ENCODE measurements around the gene PCK2.

PCK2 gene

DNA sequence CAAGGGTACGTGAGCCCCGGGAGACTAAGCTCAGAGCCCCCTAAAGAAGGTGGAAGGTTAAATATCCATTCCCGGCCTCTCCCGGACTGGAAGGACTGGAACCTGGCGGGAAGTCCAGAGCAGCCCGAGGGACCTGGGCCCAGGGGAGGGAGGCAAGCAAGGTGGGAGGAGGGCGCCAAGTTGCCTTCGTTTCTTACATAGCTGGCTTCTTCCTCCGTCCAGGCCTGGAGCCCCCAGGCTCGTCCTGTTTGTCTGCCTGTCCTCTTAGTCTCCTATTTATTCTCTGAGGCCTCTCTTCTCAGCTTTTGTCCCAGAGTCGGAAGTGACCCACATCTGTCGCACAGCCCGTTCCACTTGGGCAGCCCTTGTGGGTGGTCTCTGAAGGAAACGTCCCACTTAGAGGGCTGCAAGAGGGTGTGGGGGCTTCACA is 745 bp downstream of the PCK2 start:
- TF ChIP-seq, protein P1, sequence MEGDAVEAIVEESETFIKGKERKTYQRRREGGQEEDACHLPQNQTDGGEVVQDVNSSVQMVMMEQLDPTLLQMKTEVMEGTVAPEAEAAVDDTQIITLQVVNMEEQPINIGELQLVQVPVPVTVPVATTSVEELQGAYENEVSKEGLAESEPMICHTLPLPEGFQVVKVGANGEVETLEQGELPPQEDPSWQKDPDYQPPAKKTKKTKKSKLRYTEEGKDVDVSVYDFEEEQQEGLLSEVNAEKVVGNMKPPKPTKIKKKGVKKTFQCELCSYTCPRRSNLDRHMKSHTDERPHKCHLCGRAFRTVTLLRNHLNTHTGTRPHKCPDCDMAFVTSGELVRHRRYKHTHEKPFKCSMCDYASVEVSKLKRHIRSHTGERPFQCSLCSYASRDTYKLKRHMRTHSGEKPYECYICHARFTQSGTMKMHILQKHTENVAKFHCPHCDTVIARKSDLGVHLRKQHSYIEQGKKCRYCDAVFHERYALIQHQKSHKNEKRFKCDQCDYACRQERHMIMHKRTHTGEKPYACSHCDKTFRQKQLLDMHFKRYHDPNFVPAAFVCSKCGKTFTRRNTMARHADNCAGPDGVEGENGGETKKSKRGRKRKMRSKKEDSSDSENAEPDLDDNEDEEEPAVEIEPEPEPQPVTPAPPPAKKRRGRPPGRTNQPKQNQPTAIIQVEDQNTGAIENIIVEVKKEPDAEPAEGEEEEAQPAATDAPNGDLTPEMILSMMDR (conservative IDR thresholded peaks at IDR 0.05; ENCODE audit: low read depth) = no peak
- H3K27ac ChIP-seq = peak overlapping the region; percentile 88
- POLR2A ChIA-PET (ENCODE audit: low non-redundant PET) = interaction anchor here (0.6 to 1.4 kb wide), 5 partner anchors 14 to 540 kb away, joined by 3 to 5 read pairs (median 4); no protein-coding TSS in a partner anchor
- no peak for DNase-seq (ENCODE audit: low spot score)
- CTCF ChIA-PET = interaction anchor here (1.3 to 6.1 kb wide), 2 partner anchors 14 to 37 kb away, joined by 5 to 51 read pairs; no protein-coding TSS in a partner anchor

DNA sequence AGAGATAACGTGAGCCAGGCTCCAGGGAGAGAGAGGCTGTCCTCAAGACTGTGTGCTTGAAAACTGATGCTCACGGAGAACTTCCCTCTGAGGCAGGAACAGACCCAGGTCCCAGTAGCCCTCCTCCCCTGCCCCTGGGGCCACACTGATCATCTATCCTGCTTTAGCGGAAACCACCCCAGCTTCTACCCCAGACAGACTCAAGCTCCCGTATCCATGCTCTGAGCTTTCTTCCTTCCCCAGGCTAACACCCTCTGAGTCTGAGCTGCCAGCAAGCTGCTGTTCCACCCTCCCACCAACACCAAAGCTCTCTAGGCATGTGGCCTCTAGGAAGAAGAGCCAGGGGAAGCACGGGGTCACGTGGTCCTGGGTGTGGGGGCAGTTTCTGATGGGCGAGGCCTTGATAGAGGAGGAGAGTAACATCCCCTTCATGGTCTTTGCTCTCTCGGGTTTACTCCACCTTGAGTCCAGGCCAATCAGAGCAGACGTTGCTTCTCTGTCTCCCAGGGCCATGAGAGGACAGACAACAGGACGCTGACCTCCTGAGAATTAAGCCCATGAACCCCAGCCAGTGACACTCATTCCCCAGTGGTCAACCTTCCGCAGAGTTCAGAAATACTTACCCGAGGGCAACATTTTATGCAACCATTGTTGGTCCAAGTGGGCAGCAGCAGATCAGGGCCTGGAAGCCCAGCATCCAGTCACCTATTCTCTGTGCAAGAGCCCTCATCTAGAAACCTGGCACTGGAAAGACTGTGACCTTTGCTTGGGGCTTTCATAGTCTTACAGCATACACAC is 1.4 kb downstream of the PCK2 start:
- TF ChIP-seq, protein P1 (conservative IDR thresholded peaks at IDR 0.05; ENCODE audit: low read depth) = no peak
- H3K27ac ChIP-seq = peak overlapping the region; percentile 88
- ChIA-PET CTCF (interaction anchor here (1.3 to 6.1 kb wide), 2 partner anchors 13 to 38 kb away, joined by 5 to 51 read pairs; no protein-coding TSS in a partner anchor), POLR2A (ENCODE audit: low non-redundant PET) (interaction anchor here (0.6 to 0.7 kb wide), 3 partner anchors 20 to 541 kb away, joined by 3 to 5 read pairs (median 4); no protein-coding TSS in a partner anchor)
- DNase-seq (ENCODE audit: low spot score) = no peak

DNA sequence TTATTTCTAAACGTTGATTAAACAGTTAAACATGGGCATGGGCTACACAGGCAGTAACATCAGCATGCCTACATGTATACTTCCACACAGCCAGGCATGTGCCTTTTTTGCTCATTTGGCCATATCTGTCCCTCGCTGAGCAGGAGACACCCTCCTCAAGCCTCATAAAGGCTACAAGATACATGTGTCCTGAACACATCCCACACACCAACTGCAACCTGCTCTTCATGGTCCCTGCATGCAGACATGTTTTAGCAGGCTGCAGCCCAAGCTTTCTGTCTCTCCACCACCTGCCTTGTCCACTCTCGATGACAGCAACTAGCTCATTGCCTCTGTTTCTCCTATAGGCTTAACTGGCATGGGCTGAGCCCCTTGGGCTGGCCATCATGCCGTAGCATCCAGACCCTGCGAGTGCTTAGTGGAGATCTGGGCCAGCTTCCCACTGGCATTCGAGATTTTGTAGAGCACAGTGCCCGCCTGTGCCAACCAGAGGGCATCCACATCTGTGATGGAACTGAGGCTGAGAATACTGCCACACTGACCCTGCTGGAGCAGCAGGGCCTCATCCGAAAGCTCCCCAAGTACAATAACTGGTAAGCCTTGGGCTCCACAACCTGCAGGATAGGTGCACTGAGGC is 2.6 kb downstream of the PCK2 start:
- H3K27ac ChIP-seq = peak overlapping the region; percentile 88
- CTCF ChIA-PET = interaction anchor here (1.4 kb wide), 1 partner anchor 12 kb away, joined by 4 read pairs; no protein-coding TSS in a partner anchor
- TF ChIP-seq, protein P1 (conservative IDR thresholded peaks at IDR 0.05; ENCODE audit: low read depth) = no peak
- no peak for DNase-seq (ENCODE audit: low spot score)
- POLR2A ChIA-PET (ENCODE audit: low non-redundant PET) = interaction anchor here (0.7 kb wide), 2 partner anchors 12 to 202 kb away, joined by 3 to 5 read pairs; no protein-coding TSS in a partner anchor

DNA sequence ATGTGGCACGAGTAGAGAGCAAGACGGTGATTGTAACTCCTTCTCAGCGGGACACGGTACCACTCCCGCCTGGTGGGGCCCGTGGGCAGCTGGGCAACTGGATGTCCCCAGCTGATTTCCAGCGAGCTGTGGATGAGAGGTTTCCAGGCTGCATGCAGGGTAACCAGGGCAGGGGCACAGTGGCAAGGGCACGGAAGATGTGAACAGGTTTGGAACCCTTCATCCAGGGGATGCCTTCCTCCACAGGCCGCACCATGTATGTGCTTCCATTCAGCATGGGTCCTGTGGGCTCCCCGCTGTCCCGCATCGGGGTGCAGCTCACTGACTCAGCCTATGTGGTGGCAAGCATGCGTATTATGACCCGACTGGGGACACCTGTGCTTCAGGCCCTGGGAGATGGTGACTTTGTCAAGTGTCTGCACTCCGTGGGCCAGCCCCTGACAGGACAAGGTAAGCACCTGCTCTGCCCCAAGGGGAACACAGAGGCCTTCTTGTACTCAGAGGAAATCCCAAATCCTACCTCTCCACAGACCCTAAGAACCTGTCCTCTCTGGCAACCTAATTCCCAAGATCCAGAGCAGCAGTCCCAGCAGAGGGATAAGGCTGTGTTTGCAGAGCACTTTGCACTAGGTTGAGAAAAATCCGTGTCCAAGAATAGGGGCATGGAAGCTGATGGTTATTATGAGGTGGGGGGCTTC is 4.3 kb downstream of the PCK2 start:
- TF ChIP-seq, protein P1 (conservative IDR thresholded peaks at IDR 0.05; ENCODE audit: low read depth) = no peak
- H3K27ac ChIP-seq = 0 out of 2 replicates have a peak overlapping the region, but pooled peaks have one; percentile 6
- ChIA-PET CTCF (interaction anchor here (1.4 kb wide), 1 partner anchor 10 kb away, joined by 4 read pairs; no protein-coding TSS in a partner anchor), POLR2A (ENCODE audit: low non-redundant PET) (no interaction called here)
- DNase-seq (ENCODE audit: low spot score) = no peak

DNA sequence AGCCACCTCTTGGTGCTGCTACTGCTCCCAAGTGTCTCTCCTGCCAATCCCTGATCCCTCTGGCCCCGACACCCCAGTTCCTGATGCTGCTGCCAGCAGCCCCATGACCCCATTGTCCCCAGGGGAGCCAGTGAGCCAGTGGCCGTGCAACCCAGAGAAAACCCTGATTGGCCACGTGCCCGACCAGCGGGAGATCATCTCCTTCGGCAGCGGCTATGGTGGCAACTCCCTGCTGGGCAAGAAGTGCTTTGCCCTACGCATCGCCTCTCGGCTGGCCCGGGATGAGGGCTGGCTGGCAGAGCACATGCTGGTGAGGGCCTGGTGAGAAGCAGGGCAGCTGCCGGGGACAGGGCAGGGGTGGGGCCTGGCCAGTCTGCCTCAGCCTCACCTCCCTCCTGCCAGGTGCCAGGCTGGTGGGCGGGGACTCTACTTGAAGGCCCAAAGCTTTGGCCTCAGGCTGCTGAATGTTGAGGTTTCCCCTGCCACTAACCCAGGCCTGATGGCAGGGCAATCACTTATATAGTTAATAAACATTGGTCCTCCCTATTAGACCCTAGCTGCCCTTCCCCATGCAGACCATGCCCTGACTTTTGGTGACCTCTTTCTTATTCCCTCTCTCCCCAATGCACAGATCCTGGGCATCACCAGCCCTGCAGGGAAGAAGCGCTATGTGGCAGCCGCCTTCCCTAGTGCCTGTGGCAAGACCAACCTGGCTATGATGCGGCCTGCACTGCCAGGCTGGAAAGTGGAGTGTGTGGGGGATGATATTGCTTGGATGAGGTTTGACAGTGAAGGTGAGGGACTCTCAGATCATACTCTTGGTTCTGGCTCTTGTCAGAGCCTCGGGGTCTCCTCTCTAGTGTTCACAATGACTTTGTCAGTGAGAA is 5.1 kb downstream of the PCK2 start:
- peak overlapping the region; percentile 6; the same call in 1 of the 2 replicates for H3K27ac ChIP-seq
- DNase-seq (ENCODE audit: low spot score) = no peak
- TF ChIP-seq, protein P1 (conservative IDR thresholded peaks at IDR 0.05; ENCODE audit: low read depth) = no peak
- CTCF ChIA-PET = interaction anchor here (1.4 kb wide), 1 partner anchor 10 kb away, joined by 5 read pairs; no protein-coding TSS in a partner anchor
- POLR2A ChIA-PET (ENCODE audit: low non-redundant PET) = no interaction called here
